K562 (cell line): ENCODE measurements around the gene USP8. TPM values are rescaled to one million over a fixed set of nuclear protein-coding genes. Genes with fewer than 3 reads are reported as not detected.

Experiments
- HINFP ChIP-seq: fragments of 450-650 bp; conservative IDR thresholded peaks from 2 replicates; pipeline ENCODE4 v1.6.1; 2016; ENCODE audit warnings: missing genetic modification characterization, low read depth, mild to moderate bottlenecking, control low read depth, missing compliant biosample characterization
- HMGXB4 ChIP-seq: sonication (generic); formaldehyde crosslinking; IDR thresholded peaks from 2 replicates; pipeline ENCODE4 v1.8.1; 2023; ENCODE audit warnings: mild to moderate bottlenecking, missing genetic modification reagents
- NR4A1 ChIP-seq, 2 experiments: fragments of 250-450 bp in 1 of 2; fragments of 450-650 bp in 1 of 2; sonication (Bioruptor Pico) in 1 of 2; IDR thresholded peaks; 2 replicates each; pipeline versions ENCODE4 v1.4.0 to v1.6.1; 2016 to 2020; ENCODE audit warnings: mild to moderate bottlenecking in 2 of 2, missing compliant biosample characterization in 1 of 2, missing genetic modification characterization in 1 of 2, moderate library complexity in 1 of 2
- STAT5A ChIP-seq: IDR thresholded peaks from 2 replicates; pipeline ENCODE4 v1.6.1; 2012; ENCODE audit warnings: low read length, inconsistent platforms, borderline replicate concordance
- ZBTB9 ChIP-seq: fragments of 450-650 bp; formaldehyde crosslinking; IDR thresholded peaks from 2 replicates; pipeline ENCODE4 v1.4.0; 2020; ENCODE audit warnings: mild to moderate bottlenecking, moderate library complexity
- ZNF766 ChIP-seq: fragments of 200-800 bp; sonication (Bioruptor generic); conservative IDR thresholded peaks from 2 replicates; pipeline ENCODE4 v1.6.1; 2016; ENCODE audit warnings: missing genetic modification characterization, missing compliant biosample characterization
- polyA plus RNA-seq, 8 experiments: library from polyadenylated mRNA; depleted of rRNA in 4 of 8; stranded (reverse) in 5 of 8; unstranded in 3 of 8; fragments of >200 nt; fragmentation: Nextera tagmentation in 2 of 8; fragmentation: Illumina TruSeq in 1 of 8; extraction: Ambion mirVana in 2 of 8; extraction: Trizol in 1 of 8; gene quantifications; 2 replicates each; pipeline versions ENCODE4 v1.2.1 to v1.2.3, GENCODE V29; 2011 to 2014; ENCODE audit warnings: inconsistent platforms in 1 of 8, missing spikeins in 1 of 8
- total RNA-seq, 7 experiments: library from RNA; depleted of rRNA in 6 of 7; stranded (reverse); fragments of >200 nt in 6 of 7; fragmentation: Illumina TruSeq in 2 of 7; extraction: Trizol in 2 of 7; gene quantifications; 2 replicates each; pipeline versions ENCODE4 v1.2.1 to v1.2.3, GENCODE V29; 2011 to 2021; ENCODE audit warnings: low replicate concordance in 1 of 7

The USP8 gene
- total and polyA plus RNA-seq, 9 of the 15 experiments (the other 6 are each of a cell fraction or from before 2014, with no cell fraction given) = 35.1 to 58.4 (median 46.1) TPM

GRCh38 chr15:50432230-50432629 is 8.0 kb downstream of the USP8 start (continued):
- TF ChIP-seq HMGXB4 (no peak), HINFP (tag) (no peak), ZBTB9 (CRISPR knock-in tag) (no peak), NR4A1 (CRISPR knock-in tag; IDR thresholded peaks at IDR 0.05) (no peak), NR4A1 (tag; IDR thresholded peaks at IDR 0.05) (no peak), ZNF766 (CRISPR knock-in tag) (no peak), STAT5A (no peak)
